Erythroblast (primary cell): ENCODE results near the gene GALNT18.
"Not testable (repeated sequence)": the region's sequence is repeated elsewhere in the genome, so short reads cannot be mapped to it uniquely, and the experiment has no call there.

Experiments used
- DNase-seq, 2 experiments: peaks; one replicate each; lab custom pipeline; 2025; lab: John Stamatoyannopoulos, UW
- GATA1 ChIP-seq: IDR thresholded peaks from 2 replicates; pipeline ENCODE4 v1.6.1; 2011; ENCODE audit warnings: low read depth, mild to moderate bottlenecking, control low read depth, low read length, moderate library complexity
- POLR2A ChIP-seq: IDR thresholded peaks from 2 replicates; pipeline ENCODE4 v1.6.1; 2011; ENCODE audit warnings: mild to moderate bottlenecking, low read length

GALNT18 gene

GRCh38 chr11:11471201-11471600 lies 150.6 kb downstream of the GALNT18 start:
- TF ChIP-seq GATA1: no peak
- TF ChIP-seq POLR2A: no peak
- DNase-seq: no peak

- DNase-seq: no peak
- TF ChIP-seq GATA1 (no peak), POLR2A (no peak)
Observed at GRCh38 chr11:11468954-11469353, 152.9 kb downstream of the GALNT18 start.

GRCh38 chr11:11467312-11467711 lies 154.5 kb downstream of the GALNT18 start:
- no peak for TF ChIP-seq GATA1
- TF ChIP-seq POLR2A: no peak
- DNase-seq: no peak

GRCh38 chr11:11464555-11464954 lies 157.2 kb downstream of the GALNT18 start:
- TF ChIP-seq POLR2A: no peak
- TF ChIP-seq GATA1: no peak
- DNase-seq: no peak

- DNase-seq: no peak
Observed at GRCh38 chr11:11463405-11463804, 158.4 kb downstream of the GALNT18 start.

GRCh38 chr11:11461473-11461872 lies 160.3 kb downstream of the GALNT18 start:
- DNase-seq: no peak
- TF ChIP-seq GATA1: no peak
- TF ChIP-seq POLR2A: no peak

More at GRCh38 chr11:11463405-11463804, 158.4 kb downstream of the GALNT18 start:
- no peak for TF ChIP-seq POLR2A
- TF ChIP-seq GATA1: no peak

GRCh38 chr11:11459578-11459977 lies 162.2 kb downstream of the GALNT18 start:
- TF ChIP-seq POLR2A (no peak), GATA1 (no peak)

GRCh38 chr11:11458485-11458884 lies 163.3 kb downstream of the GALNT18 start:
- TF ChIP-seq GATA1 (no peak), POLR2A (no peak)
- no peak for DNase-seq

More at GRCh38 chr11:11459578-11459977, 162.2 kb downstream of the GALNT18 start:
- DNase-seq: no peak

- no peak for DNase-seq
- TF ChIP-seq GATA1 (no peak), POLR2A (no peak)
Observed at GRCh38 chr11:11458001-11458400, 163.8 kb downstream of the GALNT18 start.

GRCh38 chr11:11456866-11457265 lies 164.9 kb downstream of the GALNT18 start:
- TF ChIP-seq GATA1 (no peak), POLR2A (no peak)
- no peak for DNase-seq

- DNase-seq: no peak
- TF ChIP-seq GATA1 (no peak), POLR2A (no peak)
Observed at GRCh38 chr11:11454671-11455223, 167.1 kb downstream of the GALNT18 start.

GRCh38 chr11:11451501-11452005 lies 170.3 kb downstream of the GALNT18 start:
- TF ChIP-seq POLR2A: no peak
- DNase-seq: no peak

GRCh38 chr11:11450744-11451362 lies 171.0 kb downstream of the GALNT18 start:
- no peak for DNase-seq
- TF ChIP-seq GATA1: no peak
- TF ChIP-seq POLR2A: no peak

GRCh38 chr11:11449327-11449726 lies 172.5 kb downstream of the GALNT18 start:
- no peak for DNase-seq
- no peak for TF ChIP-seq POLR2A
- TF ChIP-seq GATA1: no peak

- no peak for DNase-seq
- TF ChIP-seq GATA1: no peak
Observed at GRCh38 chr11:11448626-11449025, 173.2 kb downstream of the GALNT18 start.

- DNase-seq: not testable (repeated sequence)
Observed at GRCh38 chr11:11447601-11448000, 174.2 kb downstream of the GALNT18 start.
